ENCODE data around the gene NT5C1A. TPM values are rescaled to one million over a fixed set of nuclear protein-coding genes. Genes with fewer than 3 reads are reported as not detected.

The NT5C1A gene
- total and polyA plus RNA-seq, 2 experiments from 2014 or later = 0.16 TPM; not detected in 1

- DNase-seq (ENCODE audit: low read depth in 1 of 2, low spot score in 1 of 2) = no peak
- Histone ChIP-seq H3K4me3 (no peak overlapping the region), H3K36me3 (no peaks in the 10 kb centered on the region), H3K9me3 (ENCODE audit: low read depth) (no peaks in the 10 kb centered on the region), H3K27me3 (peaks cover 98% of the 10 kb centered on the region), H3K4me1 (ENCODE audit: low read depth) (no peaks in the 10 kb centered on the region), H3K27ac (no peak overlapping the region)
- no peak for TF ChIP-seq CTCF (IDR thresholded peaks at IDR 0.05; ENCODE audit: low read depth, low read length)
These were observed 40.0 kb upstream of the NT5C1A start for GRCh38 chr1:39711966-39712340.

GRCh38 chr1:39711104-39711965, 39.4 kb upstream of the NT5C1A start:
- Histone ChIP-seq H3K4me3 (no peak overlapping the region), H3K36me3 (no peaks in the 10 kb centered on the region), H3K27ac (no peak overlapping the region), H3K9me3 (ENCODE audit: low read depth) (no peaks in the 10 kb centered on the region), H3K27me3 (peaks cover 98% of the 10 kb centered on the region), H3K4me1 (ENCODE audit: low read depth) (no peaks in the 10 kb centered on the region)
- TF ChIP-seq CTCF (IDR thresholded peaks at IDR 0.05; ENCODE audit: low read depth, low read length) = peak; percentile 46
- DNase-seq (ENCODE audit: low read depth in 1 of 2, low spot score in 1 of 2) = peak in 1 of 2 donors; percentile 88

- no peak overlapping the region for H3K4me3 ChIP-seq
- peaks cover 98% of the 10 kb centered on the region for H3K27me3 ChIP-seq
- TF ChIP-seq CTCF (IDR thresholded peaks at IDR 0.05; ENCODE audit: low read depth, low read length) = no peak
- no peaks in the 10 kb centered on the region for H3K9me3 ChIP-seq (ENCODE audit: low read depth)
- no peak for DNase-seq (ENCODE audit: low read depth in 1 of 2, low spot score in 1 of 2)
- no peaks in the 10 kb centered on the region for H3K36me3 ChIP-seq
- no peaks in the 10 kb centered on the region for H3K4me1 ChIP-seq (ENCODE audit: low read depth)
- H3K27ac ChIP-seq = no peak overlapping the region
These were observed 35.6 kb upstream of the NT5C1A start for GRCh38 chr1:39707506-39707905.

- H3K27ac ChIP-seq = no peak overlapping the region
- H3K36me3 ChIP-seq = no peaks in the 10 kb centered on the region
- peaks cover 83% of the 10 kb centered on the region for H3K27me3 ChIP-seq
- no peak for DNase-seq (ENCODE audit: low read depth in 1 of 2, low spot score in 1 of 2)
- TF ChIP-seq CTCF (IDR thresholded peaks at IDR 0.05; ENCODE audit: low read depth, low read length) = no peak
- peaks cover 4% of the 10 kb centered on the region for H3K4me1 ChIP-seq (ENCODE audit: low read depth)
- H3K9me3 ChIP-seq (ENCODE audit: low read depth) = no peaks in the 10 kb centered on the region
- no peak overlapping the region for H3K4me3 ChIP-seq
These were observed 32.9 kb upstream of the NT5C1A start for GRCh38 chr1:39704757-39705156.

GRCh38 chr1:39701049-39701439, 29.1 kb upstream of the NT5C1A start:
- no peaks in the 10 kb centered on the region for H3K9me3 ChIP-seq (ENCODE audit: low read depth)
- H3K36me3 ChIP-seq = no peaks in the 10 kb centered on the region
- H3K4me1 ChIP-seq (ENCODE audit: low read depth) = peaks cover 4% of the 10 kb centered on the region
- no peak overlapping the region for H3K27ac ChIP-seq
- peaks cover 82% of the 10 kb centered on the region for H3K27me3 ChIP-seq
- DNase-seq (ENCODE audit: low read depth in 1 of 2, low spot score in 1 of 2) = peak; percentile 32 to 93
- no peak overlapping the region for H3K4me3 ChIP-seq
- TF ChIP-seq CTCF (IDR thresholded peaks at IDR 0.05; ENCODE audit: low read depth, low read length) = no peak
